GM21737 (cell line): ENCODE data around the gene CCR5.
"Not testable (repeated sequence)": the region's sequence is repeated elsewhere in the genome, so short reads cannot be mapped to it uniquely, and the experiment has no call there.

Source experiments
- ATAC-seq: cut with Tn5 transposase; IDR thresholded peaks from one replicate; pipeline ENCODE4 v1.9.1; 2021; ENCODE audit warnings: mild to moderate bottlenecking, moderate library complexity; ENCODE audit not compliant: unreplicated experiment

Gene CCR5

GRCh38 chr3:46370839-46371518 is at the start of gene CCR5:
Gene CCR5 (plus strand): TSS chr3:46370946. CDS start chr3:46372903, 1,957 bp downstream.
- no peak for ATAC-seq

GRCh38 chr3:46321461-46322104 is 49.2 kb upstream of the CCR5 start:
- no peak for ATAC-seq

- ATAC-seq, result no peak
These were observed 46.7 kb upstream of the CCR5 start for GRCh38 chr3:46324036-46324435.

GRCh38 chr3:46325645-46326300 is 45.0 kb upstream of the CCR5 start:
- no peak for ATAC-seq

GRCh38 chr3:46330676-46331075 is 40.1 kb upstream of the CCR5 start:
- ATAC-seq, result not testable (repeated sequence)

- ATAC-seq, result no peak
These were observed 35.8 kb upstream of the CCR5 start for GRCh38 chr3:46334741-46335478.

- ATAC-seq, result no peak
These were observed 35.2 kb upstream of the CCR5 start for GRCh38 chr3:46335541-46335940.

- ATAC-seq, result no peak
These were observed 32.8 kb upstream of the CCR5 start for GRCh38 chr3:46337911-46338310.

- no peak for ATAC-seq
These were observed 31.9 kb upstream of the CCR5 start for GRCh38 chr3:46338840-46339239.

GRCh38 chr3:46344476-46344875 is 26.3 kb upstream of the CCR5 start:
- ATAC-seq, result no peak

- no peak for ATAC-seq
These were observed 21.8 kb upstream of the CCR5 start for GRCh38 chr3:46348823-46349482.

GRCh38 chr3:46349484-46350261 is 21.1 kb upstream of the CCR5 start:
- ATAC-seq, result peak; percentile 75

- no peak for ATAC-seq
These were observed 20.5 kb upstream of the CCR5 start for GRCh38 chr3:46350262-46350565.

- no peak for ATAC-seq
These were observed 19.1 kb upstream of the CCR5 start for GRCh38 chr3:46351646-46352045.

GRCh38 chr3:46353090-46353489 is 17.7 kb upstream of the CCR5 start:
- ATAC-seq, result no peak

- ATAC-seq, result no peak
These were observed 16.9 kb upstream of the CCR5 start, which contains the start of gene CCR2 for GRCh38 chr3:46353647-46354410. Gene CCR2 (plus strand): TSS chr3:46354111. CDS start chr3:46357528, 3,417 bp downstream.

- ATAC-seq, result no peak
These were observed 16.3 kb upstream of the CCR5 start for GRCh38 chr3:46354478-46354877.

GRCh38 chr3:46354984-46355383 is 15.8 kb upstream of the CCR5 start:
- ATAC-seq, result no peak

GRCh38 chr3:46356276-46356675 is 14.5 kb upstream of the CCR5 start:
- no peak for ATAC-seq
